ENCODE measurements around the gene MFAP3L. TPM values are rescaled to one million over a fixed set of nuclear protein-coding genes. Genes with fewer than 3 reads are reported as not detected.
"Not testable (repeated sequence)": the region's sequence is repeated elsewhere in the genome, so short reads cannot be mapped to it uniquely, and the experiment has no call there.

MFAP3L gene
- total and polyA plus RNA-seq, 5 donors = 1.3 to 6.2 (median 4.4) TPM

- not testable (repeated sequence) for H3K9me3 ChIP-seq (ENCODE audit: control insufficient read depth, low read length); H3K4me1 ChIP-seq (ENCODE audit: control insufficient read depth, insufficient read depth, low read length); H3K4me3 ChIP-seq (ENCODE audit: low read length); H3K27ac ChIP-seq (ENCODE audit: low read length); ATAC-seq; H3K27me3 ChIP-seq (ENCODE audit: control insufficient read depth, insufficient read depth)
- 97% methylated on average over 20 of the region's 24 CpGs for WGBS
- DNase-seq = peak in 1 of 3 donors; percentile 37
- intact Hi-C loops (cut with DNase I) = loop anchor here in 1 of 4 donors (5.0 kb wide), 1 partner anchor 234 kb away; no protein-coding TSS in a partner anchor
Measured at GRCh38 chr4:170046156-170046555, 20.0 kb upstream of the MFAP3L start.

DNA sequence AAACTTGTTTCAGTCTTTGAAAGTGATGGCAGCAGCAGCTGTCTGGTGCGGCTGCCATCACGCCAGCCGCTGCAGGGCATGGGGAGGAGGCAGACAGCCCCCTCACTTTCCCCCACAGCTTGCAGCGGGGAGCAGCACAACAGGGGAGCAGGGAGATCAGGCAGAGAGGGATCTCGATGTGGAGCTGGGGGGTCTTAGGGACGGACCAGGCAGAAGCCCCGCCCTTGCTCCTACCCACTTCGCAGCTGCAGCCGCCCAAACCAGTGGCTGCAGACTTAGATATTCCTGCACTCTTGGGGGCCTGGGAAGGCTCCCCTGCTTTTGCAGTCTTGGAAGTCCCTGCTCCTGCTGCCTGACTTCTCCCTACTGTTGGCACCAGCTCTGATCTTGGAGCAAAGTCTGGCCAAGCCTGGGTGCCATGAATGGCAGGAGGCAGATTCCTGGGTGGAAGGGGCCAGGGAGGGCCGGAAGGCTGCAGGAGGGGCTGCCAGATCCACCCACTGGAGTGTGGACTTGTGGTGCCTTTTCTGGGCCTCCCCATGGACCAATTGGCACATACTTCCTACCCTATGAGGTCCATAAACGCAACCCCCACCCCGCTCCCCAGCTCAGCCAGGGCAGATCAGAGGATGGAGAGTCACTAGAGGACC, 14.0 kb upstream of the MFAP3L start:
- Histone ChIP-seq H3K27me3 (ENCODE audit: control insufficient read depth, insufficient read depth) (no peaks in the 10 kb centered on the region), H3K4me1 (ENCODE audit: control insufficient read depth, insufficient read depth, low read length) (no peaks in the 10 kb centered on the region), H3K9me3 (ENCODE audit: control insufficient read depth, low read length) (no peaks in the 10 kb centered on the region), H3K4me3 (ENCODE audit: low read length) (no peak overlapping the region), H3K27ac (ENCODE audit: low read length) (no peak overlapping the region)
- DNase-seq = no peak
- intact Hi-C loops (cut with DNase I) = no loop called here
- 91% methylated on average over 12 of the region's 12 CpGs for WGBS
- ATAC-seq = no peak

GRCh38 chr4:170038769-170039168, 12.6 kb upstream of the MFAP3L start:
- DNase-seq (no peak), ATAC-seq (no peak)
- WGBS = 77% methylated on average over 4 of the region's 4 CpGs
- H3K4me3 ChIP-seq (ENCODE audit: low read length) = no peak overlapping the region
- no peaks in the 10 kb centered on the region for H3K9me3 ChIP-seq (ENCODE audit: control insufficient read depth, low read length)
- no peak overlapping the region for H3K27ac ChIP-seq (ENCODE audit: low read length)
- H3K27me3 ChIP-seq (ENCODE audit: control insufficient read depth, insufficient read depth) = no peaks in the 10 kb centered on the region
- intact Hi-C loops (cut with DNase I) = no loop called here
- H3K4me1 ChIP-seq (ENCODE audit: control insufficient read depth, insufficient read depth, low read length) = no peaks in the 10 kb centered on the region

DNA sequence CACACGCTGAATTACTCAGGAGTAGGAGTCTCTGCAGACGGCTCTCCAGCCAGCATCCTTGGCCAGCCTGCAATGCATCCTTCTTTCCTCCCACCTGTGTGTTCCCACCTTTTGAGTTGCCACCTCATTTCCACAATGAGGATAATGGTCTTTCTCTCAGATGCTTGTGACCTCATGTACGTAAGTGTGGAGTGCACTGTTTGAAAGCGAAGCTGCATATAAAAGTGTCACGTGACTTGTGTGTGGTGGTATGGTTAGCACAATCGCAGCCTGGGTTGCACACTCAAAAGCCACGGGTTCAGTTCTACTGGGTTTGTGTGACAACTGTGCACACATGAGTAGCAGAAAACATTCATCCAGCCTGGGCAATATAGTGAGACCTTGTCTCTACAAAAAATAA, 12.0 kb upstream of the MFAP3L start:
- no peak overlapping the region for H3K27ac ChIP-seq (ENCODE audit: low read length)
- H3K27me3 ChIP-seq (ENCODE audit: control insufficient read depth, insufficient read depth) = no peaks in the 10 kb centered on the region
- no peaks in the 10 kb centered on the region for H3K4me1 ChIP-seq (ENCODE audit: control insufficient read depth, insufficient read depth, low read length)
- ATAC-seq (no peak), DNase-seq (no peak)
- intact Hi-C loops (cut with DNase I) = no loop called here
- 90% methylated on average over 7 of the region's 7 CpGs for WGBS
- H3K9me3 ChIP-seq (ENCODE audit: control insufficient read depth, low read length) = no peaks in the 10 kb centered on the region
- H3K4me3 ChIP-seq (ENCODE audit: low read length) = no peak overlapping the region

DNA sequence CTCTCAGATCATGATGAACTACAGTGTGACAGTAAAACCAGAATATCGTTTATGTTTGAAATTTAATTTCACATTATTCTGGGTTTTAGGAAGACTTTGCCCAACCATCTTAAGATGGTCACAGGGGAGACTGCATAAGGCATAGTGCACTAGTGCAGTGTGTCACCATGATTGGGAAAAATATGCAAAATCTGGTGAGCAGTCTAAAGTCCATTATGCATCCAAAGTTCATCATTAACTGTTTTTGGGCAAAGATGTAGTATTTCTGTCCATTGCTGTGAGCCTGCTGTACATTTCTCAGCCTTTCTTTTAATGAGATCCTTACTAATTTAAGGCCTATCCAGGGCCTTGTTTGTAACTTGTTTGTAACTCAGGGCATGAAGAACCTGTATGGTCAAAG, 11.3 kb upstream of the MFAP3L start:
- no peak for DNase-seq
- no peak for ATAC-seq
- Histone ChIP-seq H3K4me3 (ENCODE audit: low read length) (no peak overlapping the region), H3K27ac (ENCODE audit: low read length) (no peak overlapping the region), H3K27me3 (ENCODE audit: control insufficient read depth, insufficient read depth) (no peaks in the 10 kb centered on the region), H3K4me1 (ENCODE audit: control insufficient read depth, insufficient read depth, low read length) (no peaks in the 10 kb centered on the region), H3K9me3 (ENCODE audit: control insufficient read depth, low read length) (no peaks in the 10 kb centered on the region)
- WGBS = 87% methylated on average over 1 of the region's 1 CpG
- intact Hi-C loops (cut with DNase I) = no loop called here

DNA sequence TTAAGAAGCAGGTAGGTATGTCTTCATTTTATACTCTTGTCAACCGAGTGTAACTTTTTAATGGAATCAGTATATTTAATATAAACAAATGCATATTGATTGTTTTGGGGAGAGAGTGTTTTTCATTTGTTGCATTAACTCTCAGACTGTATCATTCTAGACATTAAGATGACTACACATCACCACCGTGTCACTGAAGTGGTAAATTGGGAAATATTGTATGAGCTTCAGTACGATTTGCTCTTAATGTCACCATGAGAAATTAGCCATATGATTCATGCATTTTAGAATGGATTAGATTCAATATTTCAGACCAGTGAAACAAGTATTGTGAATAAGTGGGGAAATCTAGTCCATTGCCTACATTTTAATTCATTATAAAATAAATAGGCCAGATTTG, 9.7 kb upstream of the MFAP3L start:
- H3K27me3 ChIP-seq (ENCODE audit: control insufficient read depth, insufficient read depth) = no peaks in the 10 kb centered on the region
- DNase-seq = no peak
- H3K4me1 ChIP-seq (ENCODE audit: control insufficient read depth, insufficient read depth, low read length) = no peaks in the 10 kb centered on the region
- no peak overlapping the region for H3K27ac ChIP-seq (ENCODE audit: low read length)
- H3K9me3 ChIP-seq (ENCODE audit: control insufficient read depth, low read length) = no peaks in the 10 kb centered on the region
- no peak overlapping the region for H3K4me3 ChIP-seq (ENCODE audit: low read length)
- WGBS = 89% methylated on average over 3 of the region's 3 CpGs
- no peak for ATAC-seq
- intact Hi-C loops (cut with DNase I) = no loop called here

DNA sequence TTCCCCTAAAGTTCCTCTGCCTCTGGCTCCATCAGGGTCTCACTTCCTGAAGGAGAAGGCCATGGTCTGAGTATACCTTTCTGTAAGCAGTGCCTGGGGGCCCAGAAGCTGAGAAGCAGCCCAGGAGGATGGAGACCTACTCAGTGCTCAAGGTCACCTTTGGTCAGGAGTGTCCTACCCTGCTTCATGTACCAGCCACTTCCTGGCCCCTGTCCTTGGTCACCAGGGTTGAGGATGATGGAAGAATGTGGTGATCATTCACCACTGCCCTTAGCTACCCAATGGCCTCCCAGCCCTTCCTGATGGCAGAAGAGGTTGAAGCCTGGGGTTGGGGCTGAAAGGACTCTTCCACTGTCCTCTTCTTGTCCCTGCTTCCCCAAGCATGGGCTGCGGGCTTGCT, 9.0 kb upstream of the MFAP3L start:
- Histone ChIP-seq H3K4me3 (ENCODE audit: low read length) (no peak overlapping the region), H3K27ac (ENCODE audit: low read length) (no peak overlapping the region), H3K27me3 (ENCODE audit: control insufficient read depth, insufficient read depth) (no peaks in the 10 kb centered on the region), H3K9me3 (ENCODE audit: control insufficient read depth, low read length) (no peaks in the 10 kb centered on the region), H3K4me1 (ENCODE audit: control insufficient read depth, insufficient read depth, low read length) (no peaks in the 10 kb centered on the region)
- intact Hi-C loops (cut with DNase I) = no loop called here
- 95% methylated on average over 1 of the region's 1 CpG for WGBS
- no peak for ATAC-seq
- DNase-seq = no peak

- no peaks in the 10 kb centered on the region for H3K9me3 ChIP-seq (ENCODE audit: control insufficient read depth, low read length)
- H3K27ac ChIP-seq (ENCODE audit: low read length) = no peak overlapping the region
- WGBS = 85% methylated on average over 2 of the region's 2 CpGs
- no peaks in the 10 kb centered on the region for H3K27me3 ChIP-seq (ENCODE audit: control insufficient read depth, insufficient read depth)
- H3K4me1 ChIP-seq (ENCODE audit: control insufficient read depth, insufficient read depth, low read length) = no peaks in the 10 kb centered on the region
- DNase-seq = no peak
- intact Hi-C loops (cut with DNase I) = no loop called here
- no peak for ATAC-seq
- no peak overlapping the region for H3K4me3 ChIP-seq (ENCODE audit: low read length)
Measured at GRCh38 chr4:170033999-170034398, 7.8 kb upstream of the MFAP3L start.

GRCh38 chr4:170030121-170030520, 3.9 kb upstream of the MFAP3L start:
- no peak overlapping the region for H3K4me3 ChIP-seq (ENCODE audit: low read length)
- no peaks in the 10 kb centered on the region for H3K4me1 ChIP-seq (ENCODE audit: control insufficient read depth, insufficient read depth, low read length)
- WGBS = 51% methylated on average over 1 of the region's 1 CpG
- intact Hi-C loops (cut with DNase I) = no loop called here
- DNase-seq (no peak), ATAC-seq (no peak)
- H3K9me3 ChIP-seq (ENCODE audit: control insufficient read depth, low read length) = no peaks in the 10 kb centered on the region
- H3K27ac ChIP-seq (ENCODE audit: low read length) = no peak overlapping the region
- no peaks in the 10 kb centered on the region for H3K27me3 ChIP-seq (ENCODE audit: control insufficient read depth, insufficient read depth)

DNA sequence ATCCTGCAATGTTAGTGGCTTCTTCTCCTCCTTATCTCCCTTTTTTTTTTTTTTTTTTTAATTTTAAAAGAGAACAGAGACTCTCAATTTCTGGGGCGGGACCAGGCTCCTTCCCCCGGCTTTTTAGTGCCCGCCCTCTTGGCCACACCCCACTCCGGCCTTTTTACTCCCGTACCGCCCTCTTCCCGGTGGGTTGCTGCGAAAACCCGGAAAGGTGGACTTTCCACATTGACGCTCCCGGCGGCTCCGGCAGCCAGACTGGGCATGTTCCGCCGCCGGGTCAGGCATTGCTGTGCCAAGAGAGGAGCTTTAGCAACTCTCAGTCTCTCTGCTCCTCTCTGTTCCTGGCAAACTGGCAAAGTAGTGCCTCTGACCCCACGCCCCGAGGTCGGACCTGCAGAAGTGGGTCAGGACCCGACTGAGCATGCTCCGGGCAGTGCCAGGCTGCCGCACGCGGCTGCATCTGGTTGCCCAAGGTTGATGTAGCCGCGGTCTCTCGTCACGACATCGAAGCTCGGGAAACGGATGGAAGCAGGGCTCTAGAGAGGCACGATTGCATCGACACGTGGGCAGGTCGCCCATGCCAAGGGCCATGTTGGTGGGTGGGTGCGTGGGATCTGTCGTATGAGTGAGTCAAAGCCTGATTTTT, 1.1 kb upstream of the MFAP3L start:
- Histone ChIP-seq H3K4me1 (ENCODE audit: control insufficient read depth, insufficient read depth, low read length) (no peaks in the 10 kb centered on the region), H3K4me3 (ENCODE audit: low read length) (peak overlapping the region; percentile 90), H3K27me3 (ENCODE audit: control insufficient read depth, insufficient read depth) (no peaks in the 10 kb centered on the region), H3K9me3 (ENCODE audit: control insufficient read depth, low read length) (no peaks in the 10 kb centered on the region), H3K27ac (ENCODE audit: low read length) (no peak overlapping the region)
- intact Hi-C loops (cut with DNase I) = no loop called here
- peak; percentile 96 to 97 (median 97) for DNase-seq
- ATAC-seq = peak; percentile 97 to 98
- WGBS = 3% methylated on average over 37 of the region's 37 CpGs

GRCh38 chr4:170025523-170026252, 507 bp downstream of the MFAP3L start:
- no peak for ATAC-seq
- WGBS = 4% methylated on average over 74 of the region's 74 CpGs
- H3K4me3 ChIP-seq (ENCODE audit: low read length) = peak overlapping the region; percentile 90
- DNase-seq = peak; percentile 19 to 58 (median 57)
- H3K9me3 ChIP-seq (ENCODE audit: control insufficient read depth, low read length) = no peaks in the 10 kb centered on the region
- H3K27ac ChIP-seq (ENCODE audit: low read length) = no peak overlapping the region
- intact Hi-C loops (cut with DNase I) = no loop called here
- H3K27me3 ChIP-seq (ENCODE audit: control insufficient read depth, insufficient read depth) = no peaks in the 10 kb centered on the region
- H3K4me1 ChIP-seq (ENCODE audit: control insufficient read depth, insufficient read depth, low read length) = no peaks in the 10 kb centered on the region

All from right cardiac atrium (tissue), 5 donors.